HEK293T (cell line): ENCODE data around the gene ANOS1.

Experiments
- ELF4 ChIP-seq: fragments of 450-650 bp; IDR thresholded peaks from 2 replicates; pipeline ENCODE4 v1.6.1; 2017; ENCODE audit warnings: antibody characterized with exemption
- FOXM1 ChIP-seq: fragments of 450-650 bp; IDR thresholded peaks from 2 replicates; pipeline ENCODE4 v1.6.1; 2017; ENCODE audit warnings: mild to moderate bottlenecking, borderline replicate concordance
- HDGF ChIP-seq: fragments of 450-650 bp; IDR thresholded peaks from 2 replicates; pipeline ENCODE4 v1.6.1; 2017; ENCODE audit warnings: antibody characterized with exemption, borderline replicate concordance
- SP1 ChIP-seq: fragments of 450-650 bp; IDR thresholded peaks from 2 replicates; pipeline ENCODE4 v1.6.1; 2017
- SUZ12 ChIP-seq: fragments of 450-650 bp; IDR thresholded peaks from 2 replicates; pipeline ENCODE4 v1.6.1; 2016; ENCODE audit warnings: mild to moderate bottlenecking
- ZNF384 ChIP-seq: fragments of 450-650 bp; IDR thresholded peaks from 2 replicates; pipeline ENCODE4 v1.6.1; 2016
- TF ChIP-seq, protein P1 (sequence below): fragments of 450-650 bp; IDR thresholded peaks from 2 replicates; pipeline ENCODE4 v1.6.1; 2016

GRCh38 chrX:8607326-8607725, 124.6 kb downstream of the ANOS1 start:
- no peak for TF ChIP-seq SP1
- TF ChIP-seq, protein P1, sequence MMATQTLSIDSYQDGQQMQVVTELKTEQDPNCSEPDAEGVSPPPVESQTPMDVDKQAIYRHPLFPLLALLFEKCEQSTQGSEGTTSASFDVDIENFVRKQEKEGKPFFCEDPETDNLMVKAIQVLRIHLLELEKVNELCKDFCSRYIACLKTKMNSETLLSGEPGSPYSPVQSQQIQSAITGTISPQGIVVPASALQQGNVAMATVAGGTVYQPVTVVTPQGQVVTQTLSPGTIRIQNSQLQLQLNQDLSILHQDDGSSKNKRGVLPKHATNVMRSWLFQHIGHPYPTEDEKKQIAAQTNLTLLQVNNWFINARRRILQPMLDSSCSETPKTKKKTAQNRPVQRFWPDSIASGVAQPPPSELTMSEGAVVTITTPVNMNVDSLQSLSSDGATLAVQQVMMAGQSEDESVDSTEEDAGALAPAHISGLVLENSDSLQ = no peak
- no peak for TF ChIP-seq FOXM1
- TF ChIP-seq HDGF = no peak
- TF ChIP-seq ELF4 = no peak
- no peak for TF ChIP-seq SUZ12
- TF ChIP-seq ZNF384 = no peak
